A549 (cell line): ENCODE data around the gene MERTK.

Source experiments
- CBX8 ChIP-seq: fragments of 200-600 bp; sonication (generic); IDR thresholded peaks from 2 replicates; pipeline ENCODE4 v1.6.1; 2016
- CEBPB ChIP-seq, 2 experiments: fragments of >200 bp in 1 of 2; sonication (Bioruptor Twin) in 1 of 2; formaldehyde crosslinking in 1 of 2; IDR thresholded peaks; 2 replicates each; pipeline ENCODE4 v1.6.1; 2012 to 2016
- CHD2 ChIP-seq: fragments of 150-350 bp; IDR thresholded peaks from 2 replicates; pipeline ENCODE4 v1.6.1; 2014; ENCODE audit warnings: low read length; ENCODE audit not compliant: partially characterized antibody
- CTCF ChIP-seq: fragments of >200 bp; sonication (Bioruptor Twin); formaldehyde crosslinking; IDR thresholded peaks from 3 replicates; pipeline ENCODE4 v1.5.1; 2016
- EP300 ChIP-seq, 2 experiments: fragments of >200 bp; sonication (Bioruptor Twin); formaldehyde crosslinking; IDR thresholded peaks; 2 replicates in 1 of 2; 3 replicates in 1 of 2; pipeline ENCODE4 v1.6.1; 2016 to 2017
- MAZ ChIP-seq: fragments of 150-350 bp; IDR thresholded peaks from 2 replicates; pipeline ENCODE4 v1.6.1; 2014; ENCODE audit warnings: antibody characterized with exemption, low read depth, low read length, borderline replicate concordance
- NFE2L2 ChIP-seq: fragments of 150-350 bp; conservative IDR thresholded peaks from 2 replicates; pipeline ENCODE4 v1.6.1; 2014; ENCODE audit warnings: low read length
- POLR2A ChIP-seq: IDR thresholded peaks from 2 replicates; pipeline ENCODE4 v1.6.1; 2012; ENCODE audit warnings: mild to moderate bottlenecking, low read length
- POLR2AphosphoS2 ChIP-seq: conservative IDR thresholded peaks from 2 replicates; pipeline ENCODE4 v1.6.1; 2012; ENCODE audit warnings: low read length, improper control_type of control experiment, inconsistent platforms
- RAD21 ChIP-seq, 2 experiments: fragments of >200 bp in 1 of 2; sonication (Bioruptor Twin) in 1 of 2; formaldehyde crosslinking in 1 of 2; IDR thresholded peaks in 1 of 2; conservative IDR thresholded peaks in 1 of 2; 2 replicates in 1 of 2; 3 replicates in 1 of 2; pipeline ENCODE4 v1.6.1; 2012 to 2018; ENCODE audit warnings: inconsistent platforms in 1 of 2
- RCOR1 ChIP-seq: fragments of 150-350 bp; IDR thresholded peaks from 2 replicates; pipeline ENCODE4 v1.6.1; 2014; ENCODE audit warnings: antibody characterized with exemption, low read length, low read depth
- SREBF2 ChIP-seq: fragments of 450-650 bp; IDR thresholded peaks from 2 replicates; pipeline ENCODE4 v1.6.1; 2014; ENCODE audit warnings: mild to moderate bottlenecking, moderate library complexity
- TP53 ChIP-seq: fragments of 250-450 bp; sonication (Bioruptor Pico); IDR thresholded peaks from 2 replicates; pipeline ENCODE4 v1.5.0; 2021; ENCODE audit warnings: mild to moderate bottlenecking, moderate library complexity
- ZC3H11A ChIP-seq: fragments of 450-650 bp; IDR thresholded peaks from 2 replicates; pipeline ENCODE4 v1.6.1; 2014; ENCODE audit warnings: antibody characterized with exemption, mild to moderate bottlenecking

GRCh38 chr2:112048236-112048592 lies 149.8 kb downstream of the MERTK start:
- no peak for TF ChIP-seq CTCF
- TF ChIP-seq ZC3H11A: no peak
- TF ChIP-seq POLR2A: no peak
- TF ChIP-seq CBX8: no peak
- TF ChIP-seq RAD21 (conservative IDR thresholded peaks at IDR 0.05 in 1 of 2, IDR thresholded peaks at IDR 0.05 in 1 of 2): no peak
- no peak for TF ChIP-seq CEBPB (IDR thresholded peaks at IDR 0.05)
- no peak for TF ChIP-seq RCOR1
- TF ChIP-seq MAZ: no peak
- no peak for TF ChIP-seq EP300 (IDR thresholded peaks at IDR 0.05)
- no peak for TF ChIP-seq TP53 (CRISPR knock-in tag)
- TF ChIP-seq CHD2: no peak
- TF ChIP-seq NFE2L2: no peak
- no peak for TF ChIP-seq SREBF2
- TF ChIP-seq POLR2AphosphoS2: no peak
